Mucosa of stomach (tissue), 1 donor: Measurements from ENCODE around the gene HSD17B13.

ENCODE experiments used
- H3K27me3 ChIP-seq: one replicate; pipeline ENCODE4 v1.7.0; 2013; ENCODE audit warnings: mild to moderate bottlenecking, low read length; ENCODE audit not compliant: control insufficient read depth, insufficient read depth
- H3K36me3 ChIP-seq: one replicate; pipeline ENCODE4 v1.7.0; 2013; ENCODE audit warnings: low read length; ENCODE audit not compliant: control insufficient read depth, insufficient read depth
- H3K4me1 ChIP-seq: one replicate; pipeline ENCODE4 v1.7.0; 2013; ENCODE audit warnings: mild to moderate bottlenecking, low read length; ENCODE audit not compliant: control insufficient read depth, insufficient read depth
- H3K4me3 ChIP-seq: one replicate; pipeline ENCODE4 v1.7.0; 2013; ENCODE audit warnings: low read length
- H3K9ac ChIP-seq: one replicate; pipeline ENCODE4 v1.7.0; 2013; ENCODE audit warnings: mild to moderate bottlenecking, low read length, moderate library complexity
- H3K9me3 ChIP-seq: one replicate; pipeline ENCODE4 v1.7.0; 2013; ENCODE audit warnings: mild to moderate bottlenecking, low read length, moderate library complexity; ENCODE audit not compliant: control insufficient read depth
- donor health status: Pancreatic carcinoma.

The HSD17B13 gene

DNA sequence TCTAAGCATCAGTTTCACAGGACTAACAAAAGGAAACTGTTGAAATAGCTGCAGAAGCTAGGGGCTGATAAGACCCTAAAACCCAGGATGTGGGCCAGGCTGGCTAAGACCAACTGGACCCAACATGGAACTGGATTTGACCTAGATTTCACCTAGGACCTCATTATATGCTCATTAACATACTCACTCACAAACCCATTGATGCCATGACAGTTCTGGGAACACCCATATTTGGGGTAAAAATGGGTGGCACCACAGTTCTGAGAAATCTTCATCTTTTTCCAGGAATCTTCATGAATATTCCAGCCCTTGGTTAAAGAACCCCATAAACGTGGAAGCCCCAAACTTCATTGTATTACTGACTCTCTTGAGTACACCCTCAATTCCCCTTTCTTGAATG is 41.1 kb downstream of the HSD17B13 start:
- Histone ChIP-seq H3K36me3 (no peaks in the 10 kb centered on the region), H3K9ac (no peak overlapping the region), H3K9me3 (no peaks in the 10 kb centered on the region), H3K4me3 (no peak overlapping the region), H3K4me1 (no peaks in the 10 kb centered on the region), H3K27me3 (no peaks in the 10 kb centered on the region)

DNA sequence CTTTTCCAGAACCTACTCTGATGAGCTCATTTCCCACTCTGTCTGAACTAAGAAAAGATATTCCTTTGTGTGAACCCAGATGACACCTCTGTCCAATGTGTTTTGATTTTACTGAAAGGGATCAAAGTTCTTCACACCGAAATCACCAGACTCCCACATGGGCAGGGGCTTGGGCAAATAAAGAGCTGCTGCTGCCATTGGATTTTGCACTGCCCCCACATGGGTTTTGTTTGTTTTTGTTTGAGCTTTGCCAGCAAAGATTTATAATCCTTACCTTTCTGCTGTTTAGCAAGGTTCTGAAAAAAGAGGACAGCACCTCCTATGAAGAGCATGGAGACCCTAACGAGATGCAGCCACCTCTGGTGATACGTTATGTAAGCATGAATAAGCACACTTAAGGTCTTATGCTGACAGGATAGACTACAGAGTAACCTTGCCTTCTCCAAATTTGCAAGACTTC is 44.3 kb downstream of the HSD17B13 start:
- H3K36me3 ChIP-seq, result no peaks in the 10 kb centered on the region
- H3K9ac ChIP-seq, result no peak overlapping the region
- no peaks in the 10 kb centered on the region for H3K27me3 ChIP-seq
- H3K4me3 ChIP-seq, result no peak overlapping the region
- no peaks in the 10 kb centered on the region for H3K4me1 ChIP-seq
- no peaks in the 10 kb centered on the region for H3K9me3 ChIP-seq

DNA sequence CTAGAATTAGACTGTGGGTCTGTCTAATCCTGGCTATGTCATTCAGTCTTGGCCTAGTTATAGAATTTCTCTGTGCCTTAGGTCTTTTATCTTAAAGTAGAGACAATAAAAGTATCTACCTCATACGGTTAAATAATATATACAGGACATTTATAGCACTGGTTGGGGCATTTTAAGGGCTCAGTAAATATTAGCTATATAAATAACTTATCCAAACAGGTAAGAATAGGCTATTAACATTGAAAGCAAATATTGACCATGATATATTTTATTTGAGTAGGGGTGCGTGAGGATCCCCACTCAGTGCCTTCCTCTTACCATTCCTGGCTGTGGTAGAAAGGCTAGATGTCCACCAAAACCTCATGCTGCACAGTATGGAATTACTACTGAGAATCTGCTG is 47.4 kb downstream of the HSD17B13 start:
- Histone ChIP-seq H3K9me3 (no peaks in the 10 kb centered on the region), H3K27me3 (no peaks in the 10 kb centered on the region), H3K4me1 (no peaks in the 10 kb centered on the region), H3K9ac (no peak overlapping the region), H3K4me3 (no peak overlapping the region), H3K36me3 (no peaks in the 10 kb centered on the region)

DNA sequence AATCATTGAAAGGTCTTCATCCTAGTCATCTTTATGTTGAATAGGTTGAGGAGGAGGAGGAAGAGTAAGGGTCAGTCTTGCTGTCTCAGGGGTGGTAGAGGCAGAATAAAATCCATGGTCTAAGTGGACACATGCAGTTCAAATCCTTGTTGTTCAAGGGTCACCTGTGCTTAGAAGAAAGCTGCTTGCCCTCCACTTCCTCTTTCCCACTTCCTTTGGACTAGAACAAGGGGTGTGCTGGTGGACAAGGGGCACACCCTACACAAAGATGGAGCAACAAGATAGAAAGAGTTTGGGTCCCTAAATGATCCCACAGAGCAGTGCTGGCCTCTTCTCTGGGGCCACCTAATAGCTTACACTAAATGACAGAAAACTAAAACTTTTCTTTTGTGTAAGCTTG is 47.9 kb downstream of the HSD17B13 start:
- Histone ChIP-seq H3K9me3 (no peaks in the 10 kb centered on the region), H3K4me3 (no peak overlapping the region), H3K36me3 (no peaks in the 10 kb centered on the region), H3K27me3 (no peaks in the 10 kb centered on the region), H3K9ac (no peak overlapping the region), H3K4me1 (no peaks in the 10 kb centered on the region)

DNA sequence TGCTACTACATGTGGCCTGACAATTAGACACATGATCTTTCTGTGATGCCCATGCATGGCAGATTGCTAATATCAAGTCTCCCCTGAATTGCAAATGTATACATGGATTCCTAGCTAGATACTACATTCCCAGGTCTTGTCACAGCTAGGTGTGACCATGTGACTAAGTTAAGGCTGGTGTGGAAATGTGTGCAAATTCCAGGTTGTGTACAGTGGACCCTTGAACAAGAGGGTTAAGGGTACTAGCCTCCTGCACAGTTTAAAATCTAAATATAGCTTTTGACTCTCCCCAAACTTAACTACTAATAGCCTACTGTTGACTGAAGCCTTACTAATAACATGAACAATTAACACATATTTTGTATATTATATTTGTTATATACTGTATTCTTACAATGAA is 48.4 kb downstream of the HSD17B13 start:
- Histone ChIP-seq H3K4me3 (no peak overlapping the region), H3K27me3 (no peaks in the 10 kb centered on the region), H3K9ac (no peak overlapping the region), H3K36me3 (no peaks in the 10 kb centered on the region), H3K9me3 (no peaks in the 10 kb centered on the region), H3K4me1 (no peaks in the 10 kb centered on the region)

DNA sequence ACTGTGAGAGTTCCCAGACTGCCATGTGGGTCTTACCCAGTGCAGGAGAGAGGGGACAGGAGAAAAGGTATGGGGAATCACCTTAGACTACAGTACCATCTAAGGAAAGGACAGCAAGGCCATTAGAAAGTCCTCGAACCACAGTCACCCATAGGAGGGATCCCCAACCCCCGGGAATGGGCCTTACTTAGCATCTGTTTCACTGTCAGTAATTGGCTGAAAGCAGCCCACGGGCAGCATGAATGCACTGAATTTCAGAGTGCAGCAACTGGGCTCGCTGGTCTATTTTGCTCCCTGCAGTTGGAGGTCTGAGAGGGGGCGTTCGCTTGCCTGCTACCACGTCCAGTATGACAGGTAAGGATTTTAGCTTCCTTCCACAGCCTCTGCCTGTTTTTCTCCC is 51.9 kb downstream of the HSD17B13 start:
- no peaks in the 10 kb centered on the region for H3K27me3 ChIP-seq
- no peaks in the 10 kb centered on the region for H3K36me3 ChIP-seq
- H3K4me1 ChIP-seq, result no peaks in the 10 kb centered on the region
- H3K9me3 ChIP-seq, result no peaks in the 10 kb centered on the region
- no peak overlapping the region for H3K4me3 ChIP-seq
- H3K9ac ChIP-seq, result no peak overlapping the region

DNA sequence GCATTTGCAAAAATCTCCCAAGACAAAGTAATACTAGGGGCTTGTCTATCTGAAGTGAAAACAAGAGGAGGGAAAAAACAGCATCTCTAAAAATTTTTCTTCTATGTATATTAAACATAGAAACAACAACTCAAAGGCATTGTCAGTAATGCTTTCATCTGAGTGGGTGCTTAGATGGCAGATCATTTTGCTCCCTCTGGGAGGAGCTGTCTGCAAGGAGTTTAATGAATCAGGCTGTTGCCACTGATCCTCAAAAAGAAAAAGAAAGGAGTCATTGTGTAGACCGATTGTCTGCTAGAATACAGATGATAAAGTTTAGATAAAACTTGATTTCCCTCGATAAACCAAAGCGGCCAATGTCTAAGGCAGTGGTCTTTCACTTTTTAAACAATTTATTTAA is 52.5 kb downstream of the HSD17B13 start:
- no peaks in the 10 kb centered on the region for H3K36me3 ChIP-seq
- H3K4me1 ChIP-seq, result no peaks in the 10 kb centered on the region
- H3K9me3 ChIP-seq, result no peaks in the 10 kb centered on the region
- H3K9ac ChIP-seq, result no peak overlapping the region
- no peaks in the 10 kb centered on the region for H3K27me3 ChIP-seq
- no peak overlapping the region for H3K4me3 ChIP-seq

DNA sequence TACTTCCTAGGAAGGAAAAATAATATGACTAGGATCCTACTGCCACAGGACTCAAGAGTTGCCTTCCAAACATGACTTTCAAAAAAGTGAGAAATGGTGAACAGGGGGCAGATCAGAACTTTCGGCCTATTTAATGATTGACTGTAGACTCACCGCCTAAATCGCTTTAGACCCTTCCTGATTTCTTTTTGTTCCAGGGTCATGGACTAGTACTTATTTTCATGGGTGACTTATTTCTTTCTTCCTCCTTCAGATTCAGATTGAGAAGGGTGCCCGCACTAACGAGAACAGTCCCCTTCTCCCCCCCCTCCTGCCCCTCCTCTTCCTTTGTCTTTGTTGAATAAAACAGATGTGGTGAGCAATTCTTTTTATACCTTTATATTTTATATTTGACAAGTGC is 54.3 kb downstream of the HSD17B13 start:
- Histone ChIP-seq H3K4me1 (no peaks in the 10 kb centered on the region), H3K9ac (no peak overlapping the region), H3K9me3 (no peaks in the 10 kb centered on the region), H3K27me3 (no peaks in the 10 kb centered on the region), H3K4me3 (no peak overlapping the region), H3K36me3 (no peaks in the 10 kb centered on the region)

DNA sequence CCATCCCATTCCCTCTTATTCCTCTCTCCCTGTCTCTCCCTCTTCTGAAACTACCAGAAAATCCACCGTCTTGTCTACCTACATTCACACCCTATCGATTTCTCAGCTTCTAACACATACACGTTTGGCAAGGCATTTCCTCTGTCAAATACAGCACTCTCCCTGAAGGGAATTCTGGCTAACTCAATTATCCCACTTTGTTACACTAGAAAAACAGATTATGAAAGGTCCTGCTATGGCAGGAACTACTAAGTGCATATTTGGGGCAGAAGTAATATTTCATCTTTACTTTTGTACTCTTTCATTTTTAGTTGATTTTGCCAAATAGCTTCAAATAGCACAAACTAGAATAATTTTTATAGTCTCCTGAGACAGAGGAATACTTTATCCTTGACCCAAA is 55.7 kb downstream of the HSD17B13 start:
- H3K36me3 ChIP-seq, result no peaks in the 10 kb centered on the region
- H3K9ac ChIP-seq, result no peak overlapping the region
- no peaks in the 10 kb centered on the region for H3K4me1 ChIP-seq
- H3K4me3 ChIP-seq, result no peak overlapping the region
- no peaks in the 10 kb centered on the region for H3K9me3 ChIP-seq
- no peaks in the 10 kb centered on the region for H3K27me3 ChIP-seq

DNA sequence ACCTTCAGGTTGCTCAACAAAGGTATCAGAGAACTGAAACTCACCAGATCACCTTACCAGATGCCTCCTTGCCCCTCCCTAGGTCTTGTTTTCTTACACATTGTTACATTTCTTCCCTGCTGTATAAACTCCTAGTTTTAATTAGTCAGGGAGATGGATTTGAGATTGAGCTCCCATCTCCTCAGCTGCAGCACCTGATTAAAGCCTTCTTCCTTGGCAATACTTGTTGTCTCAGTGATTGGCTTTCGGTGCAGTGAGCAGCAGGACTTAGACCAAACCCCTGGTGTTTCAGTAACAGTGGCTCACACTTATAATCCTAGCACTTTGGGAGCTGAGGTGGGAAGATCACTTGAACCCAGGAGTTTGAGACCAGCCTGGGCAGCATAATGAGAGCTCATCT is 59.8 kb downstream of the HSD17B13 start:
- Histone ChIP-seq H3K4me1 (no peaks in the 10 kb centered on the region), H3K36me3 (no peaks in the 10 kb centered on the region), H3K27me3 (no peaks in the 10 kb centered on the region), H3K9ac (no peak overlapping the region), H3K9me3 (no peaks in the 10 kb centered on the region), H3K4me3 (no peak overlapping the region)

DNA sequence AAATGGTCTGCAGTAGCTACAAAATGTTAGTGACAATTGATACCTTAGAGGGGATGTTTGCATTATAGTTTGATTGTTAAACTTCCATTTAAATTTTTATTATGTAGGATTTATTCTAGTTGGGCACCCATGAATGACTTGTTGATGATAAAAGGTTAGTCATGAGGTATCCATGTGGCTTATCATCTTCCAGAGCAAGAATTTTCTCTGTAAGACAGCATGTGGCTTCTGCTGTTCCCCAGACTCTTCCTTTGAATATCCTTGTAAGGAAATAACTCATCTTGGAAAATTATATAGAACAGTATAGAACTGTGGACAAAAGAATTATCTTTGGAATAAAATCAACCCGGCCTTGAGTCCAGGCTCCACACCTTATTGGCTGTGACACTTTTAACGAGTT is 62.2 kb downstream of the HSD17B13 start:
- Histone ChIP-seq H3K36me3 (no peaks in the 10 kb centered on the region), H3K27me3 (no peaks in the 10 kb centered on the region), H3K4me3 (no peak overlapping the region), H3K9me3 (no peaks in the 10 kb centered on the region), H3K9ac (no peak overlapping the region), H3K4me1 (no peaks in the 10 kb centered on the region)

DNA sequence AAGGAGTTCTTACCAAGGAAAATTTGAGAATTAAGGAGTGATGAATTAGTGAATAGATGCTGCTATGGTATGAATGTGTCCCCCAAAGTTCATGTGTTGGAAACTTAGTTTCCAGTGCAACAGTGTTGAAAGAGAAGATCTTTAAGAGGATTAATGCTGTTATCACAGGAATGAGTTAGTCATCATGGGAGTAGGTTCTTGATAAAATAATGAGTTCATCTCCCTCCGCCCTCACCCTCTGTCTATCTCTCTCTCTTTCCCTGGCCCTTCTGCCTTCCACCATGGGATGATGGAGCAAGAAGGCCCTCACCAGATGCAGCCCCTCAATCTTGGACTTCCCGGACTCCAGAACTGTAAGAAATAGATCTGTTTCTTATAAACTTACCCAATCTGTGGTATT is 64.0 kb downstream of the HSD17B13 start:
- Histone ChIP-seq H3K4me3 (no peak overlapping the region), H3K36me3 (no peaks in the 10 kb centered on the region), H3K9ac (no peak overlapping the region), H3K9me3 (no peaks in the 10 kb centered on the region), H3K27me3 (no peaks in the 10 kb centered on the region), H3K4me1 (no peaks in the 10 kb centered on the region)

DNA sequence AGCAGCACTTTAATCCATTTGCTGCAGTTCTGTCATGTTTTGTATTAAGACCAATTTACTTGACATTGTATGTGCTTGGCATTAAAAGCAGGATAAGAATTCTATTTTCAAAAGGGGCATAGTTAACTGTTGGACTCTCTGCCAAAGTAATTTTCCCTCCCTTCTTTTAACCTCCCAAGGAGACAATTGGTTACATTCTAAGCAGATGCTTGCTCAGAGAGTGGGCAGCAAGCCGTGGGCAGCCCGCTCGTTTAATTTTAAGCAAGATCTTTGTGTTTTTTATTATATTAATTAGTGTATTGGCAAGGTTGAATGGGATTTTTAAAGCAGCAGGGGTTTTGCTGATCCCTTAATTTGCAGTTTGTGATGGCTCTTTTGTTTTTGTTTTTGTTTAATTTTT is 65.2 kb downstream of the HSD17B13 start:
- Histone ChIP-seq H3K27me3 (no peaks in the 10 kb centered on the region), H3K9me3 (no peaks in the 10 kb centered on the region), H3K36me3 (no peaks in the 10 kb centered on the region), H3K4me1 (no peaks in the 10 kb centered on the region), H3K4me3 (no peak overlapping the region), H3K9ac (no peak overlapping the region)
